ENCODE results near the gene VOPP1.

- TF ChIP-seq EP300 (IDR thresholded peaks at IDR 0.05) (no peak), POLR2A (IDR thresholded peaks at IDR 0.05; ENCODE audit: low read depth) (no peak), CTCF (IDR thresholded peaks at IDR 0.05) (no peak)
Measured at GRCh38 chr7:55441002-55441401, 131.3 kb downstream of the VOPP1 start.
